MM.1S (cell line): ENCODE data around the gene PSPC1.
"Not testable (repeated sequence)": the region's sequence is repeated elsewhere in the genome, so short reads cannot be mapped to it uniquely, and the experiment has no call there.

Experiments used
- DNase-seq: peaks from one replicate; pipeline ENCODE4 v3.0.0-alpha.2; 2015
- H2AFZ ChIP-seq: fragments of 300-600 bp; sonication (generic); 2 replicates; pipeline ENCODE4 v1.6.0; 2016; ENCODE audit warnings: antibody characterized with exemption, low read length
- H3F3A ChIP-seq: fragments of 300-600 bp; sonication (generic); 2 replicates; pipeline ENCODE4 v1.6.1; 2016; ENCODE audit warnings: mild to moderate bottlenecking, antibody characterized with exemption, low read length, moderate library complexity, mixed read lengths; ENCODE audit not compliant: insufficient read depth
- H3K27ac ChIP-seq: fragments of 300-600 bp; sonication (generic); 2 replicates; pipeline ENCODE4 v1.5.1; 2016; ENCODE audit warnings: mild to moderate bottlenecking, low read length
- H3K27me3 ChIP-seq: fragments of 300-600 bp; sonication (generic); replicated peaks from 2 replicates; pipeline ENCODE4 v1.6.0; 2016; ENCODE audit warnings: low read length; ENCODE audit not compliant: insufficient read depth
- H3K36me3 ChIP-seq: fragments of 300-600 bp; sonication (generic); replicated peaks from 2 replicates; pipeline ENCODE4 v1.6.1; 2016; ENCODE audit warnings: mild to moderate bottlenecking, low read length, mixed read lengths; ENCODE audit not compliant: insufficient read depth
- H3K4me1 ChIP-seq: fragments of 300-600 bp; sonication (generic); 2 replicates; pipeline ENCODE4 v1.6.1; 2016; ENCODE audit warnings: low read length, mixed read lengths
- H3K4me2 ChIP-seq: fragments of 300-600 bp; sonication (generic); 2 replicates; pipeline ENCODE4 v1.6.0; 2016; ENCODE audit warnings: low read depth, low read length
- H3K4me3 ChIP-seq: fragments of 300-600 bp; sonication (generic); 2 replicates; pipeline ENCODE4 v1.5.1; 2016; ENCODE audit warnings: low read length, mixed read lengths
- H3K79me2 ChIP-seq: fragments of 300-600 bp; sonication (generic); 2 replicates; pipeline ENCODE4 v1.6.1; 2016; ENCODE audit warnings: mixed run types, low read length, mixed read lengths
- H3K9ac ChIP-seq: fragments of 300-600 bp; sonication (generic); 2 replicates; pipeline ENCODE4 v1.6.1; 2016; ENCODE audit warnings: low read length, mixed read lengths
- H3K9me2 ChIP-seq: fragments of 300-600 bp; sonication (generic); replicated peaks from 2 replicates; pipeline ENCODE4 v1.6.1; 2016; ENCODE audit warnings: mild to moderate bottlenecking, low read length, mixed read lengths; ENCODE audit not compliant: insufficient read depth
- H3K9me3 ChIP-seq: fragments of 300-600 bp; sonication (generic); replicated peaks from 2 replicates; pipeline ENCODE4 v1.6.1; 2016; ENCODE audit warnings: mild to moderate bottlenecking, low read length, mixed read lengths; ENCODE audit not compliant: insufficient read depth
- H4K20me1 ChIP-seq: fragments of 300-600 bp; sonication (generic); 2 replicates; pipeline ENCODE4 v1.6.1; 2016; ENCODE audit warnings: mild to moderate bottlenecking, low read length, moderate library complexity, mixed read lengths; ENCODE audit not compliant: insufficient read depth
- EZH2 ChIP-seq: fragments of 300-600 bp; sonication (generic); optimal IDR thresholded peaks from 2 replicates; pipeline ENCODE3; 2017; ENCODE audit warnings: low read depth, mild to moderate bottlenecking, antibody characterized with exemption, low read length, mixed read lengths
- EZH2phosphoT487 ChIP-seq: fragments of 300-600 bp; sonication (generic); IDR thresholded peaks from 2 replicates; pipeline ENCODE4 v1.6.1; 2018; ENCODE audit warnings: antibody characterized with exemption, low read length
- TF ChIP-seq, protein P1 (sequence below): fragments of 300-600 bp; sonication (generic); IDR thresholded peaks from 2 replicates; pipeline ENCODE4 v1.5.1; 2016; ENCODE audit warnings: antibody characterized with exemption, low read length, mixed read lengths

The PSPC1 gene

GRCh38 chr13:19817510-19818158 is 34.9 kb upstream of the PSPC1 start:
- Histone ChIP-seq H3F3A (no peaks in the 10 kb centered on the region), H3K4me3 (no peak overlapping the region), H4K20me1 (no peaks in the 10 kb centered on the region), H2AFZ (no peak overlapping the region), H3K9me3 (no peaks in the 10 kb centered on the region), H3K36me3 (no peaks in the 10 kb centered on the region), H3K27ac (no peak overlapping the region), H3K4me2 (no peak overlapping the region), H3K9me2 (no peaks in the 10 kb centered on the region), H3K79me2 (no peaks in the 10 kb centered on the region), H3K27me3 (no peaks in the 10 kb centered on the region), H3K9ac (no peak overlapping the region), H3K4me1 (no peaks in the 10 kb centered on the region)
- TF ChIP-seq EZH2phosphoT487 = no peak
- TF ChIP-seq, protein P1, sequence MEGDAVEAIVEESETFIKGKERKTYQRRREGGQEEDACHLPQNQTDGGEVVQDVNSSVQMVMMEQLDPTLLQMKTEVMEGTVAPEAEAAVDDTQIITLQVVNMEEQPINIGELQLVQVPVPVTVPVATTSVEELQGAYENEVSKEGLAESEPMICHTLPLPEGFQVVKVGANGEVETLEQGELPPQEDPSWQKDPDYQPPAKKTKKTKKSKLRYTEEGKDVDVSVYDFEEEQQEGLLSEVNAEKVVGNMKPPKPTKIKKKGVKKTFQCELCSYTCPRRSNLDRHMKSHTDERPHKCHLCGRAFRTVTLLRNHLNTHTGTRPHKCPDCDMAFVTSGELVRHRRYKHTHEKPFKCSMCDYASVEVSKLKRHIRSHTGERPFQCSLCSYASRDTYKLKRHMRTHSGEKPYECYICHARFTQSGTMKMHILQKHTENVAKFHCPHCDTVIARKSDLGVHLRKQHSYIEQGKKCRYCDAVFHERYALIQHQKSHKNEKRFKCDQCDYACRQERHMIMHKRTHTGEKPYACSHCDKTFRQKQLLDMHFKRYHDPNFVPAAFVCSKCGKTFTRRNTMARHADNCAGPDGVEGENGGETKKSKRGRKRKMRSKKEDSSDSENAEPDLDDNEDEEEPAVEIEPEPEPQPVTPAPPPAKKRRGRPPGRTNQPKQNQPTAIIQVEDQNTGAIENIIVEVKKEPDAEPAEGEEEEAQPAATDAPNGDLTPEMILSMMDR = no peak
- no peak for TF ChIP-seq EZH2
- no peak for DNase-seq

GRCh38 chr13:19817106-19817505 is 34.4 kb upstream of the PSPC1 start:
- TF ChIP-seq EZH2 (no peak), EZH2phosphoT487 (no peak)
- TF ChIP-seq, protein P1 = no peak
- H3K9ac ChIP-seq = no peak overlapping the region
- H3K27ac ChIP-seq = no peak overlapping the region
- no peak overlapping the region for H2AFZ ChIP-seq
- no peaks in the 10 kb centered on the region for H3K79me2 ChIP-seq
- no peaks in the 10 kb centered on the region for H3K4me1 ChIP-seq
- H3F3A ChIP-seq = no peaks in the 10 kb centered on the region
- no peaks in the 10 kb centered on the region for H3K9me3 ChIP-seq
- DNase-seq = no peak
- no peaks in the 10 kb centered on the region for H3K36me3 ChIP-seq
- no peak overlapping the region for H3K4me2 ChIP-seq
- H4K20me1 ChIP-seq = no peaks in the 10 kb centered on the region
- H3K27me3 ChIP-seq = no peaks in the 10 kb centered on the region
- H3K4me3 ChIP-seq = no peak overlapping the region
- no peaks in the 10 kb centered on the region for H3K9me2 ChIP-seq

DNA sequence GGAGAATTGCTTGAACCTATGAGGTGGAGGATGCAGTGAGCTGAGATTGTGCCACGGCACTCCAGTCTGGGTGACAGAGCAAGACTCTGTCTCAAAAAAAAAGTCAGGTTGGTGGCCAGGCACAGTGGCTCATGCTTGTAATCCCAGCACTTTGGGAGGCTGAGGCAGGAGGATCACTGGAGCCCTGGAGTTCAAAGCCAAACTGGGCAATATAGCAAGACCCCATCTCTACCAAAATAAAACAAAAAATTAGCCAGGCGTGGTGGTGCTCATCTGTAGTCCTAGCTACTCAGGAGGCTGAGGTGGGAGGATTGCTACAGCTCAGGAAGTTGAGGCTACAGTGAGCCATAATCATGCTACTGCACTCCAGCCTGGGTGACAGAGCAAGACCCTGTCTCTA is 33.1 kb upstream of the PSPC1 start:
- H2AFZ ChIP-seq, H3K27ac ChIP-seq, DNase-seq, H3K4me3 ChIP-seq, H3K4me1 ChIP-seq, H3K9me3 ChIP-seq, H3F3A ChIP-seq, H4K20me1 ChIP-seq, H3K27me3 ChIP-seq, H3K9me2 ChIP-seq, H3K9ac ChIP-seq, H3K36me3 ChIP-seq, H3K79me2 ChIP-seq, H3K4me2 ChIP-seq: not testable (repeated sequence)

DNA sequence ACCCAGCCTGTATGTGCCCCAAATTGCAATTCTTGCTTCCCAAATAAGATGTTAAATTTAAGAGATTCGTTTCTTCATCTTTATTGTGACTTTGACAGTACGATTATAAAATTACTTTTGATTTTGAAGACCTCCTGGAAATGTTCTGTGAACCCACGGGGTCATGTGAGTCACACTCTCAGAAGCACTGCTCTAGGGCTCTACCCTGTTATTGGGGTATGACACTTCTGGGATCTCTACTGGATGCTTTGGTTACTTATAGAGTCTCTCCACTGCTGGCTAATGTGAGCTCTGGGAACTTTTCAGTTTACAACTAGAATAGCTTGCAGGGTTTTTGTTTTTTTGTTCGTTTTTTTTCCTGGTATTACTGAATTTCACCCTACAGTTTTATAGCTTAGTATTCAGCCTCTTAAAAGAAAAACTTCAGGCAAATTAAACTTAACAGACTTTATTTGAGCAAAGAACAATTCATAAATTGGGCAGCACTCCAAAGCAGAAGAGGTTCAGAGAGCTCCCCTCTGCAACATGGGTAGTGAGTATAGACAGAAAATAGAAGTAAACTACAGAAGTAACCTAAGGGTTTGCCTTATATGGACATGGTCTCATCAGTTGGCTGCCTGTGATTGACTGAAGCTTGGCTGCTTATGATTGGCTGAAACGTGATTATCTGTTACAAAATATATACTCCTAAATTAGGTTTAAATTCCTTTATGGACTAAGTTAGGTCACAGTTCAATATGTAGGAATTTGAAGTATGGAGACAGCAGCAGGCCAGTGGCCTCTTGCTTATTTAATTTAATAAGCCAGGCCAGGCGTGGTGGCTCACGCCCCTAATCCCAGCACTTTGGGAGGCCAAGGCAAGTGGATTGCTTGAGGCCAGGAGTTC is 28.5 kb upstream of the PSPC1 start:
- H3K27me3 ChIP-seq = no peaks in the 10 kb centered on the region
- H3K4me2 ChIP-seq = no peak overlapping the region
- H4K20me1 ChIP-seq = no peaks in the 10 kb centered on the region
- no peak overlapping the region for H2AFZ ChIP-seq
- H3K9me2 ChIP-seq = no peaks in the 10 kb centered on the region
- H3K9ac ChIP-seq = no peak overlapping the region
- H3K79me2 ChIP-seq = no peaks in the 10 kb centered on the region
- H3K9me3 ChIP-seq = no peaks in the 10 kb centered on the region
- no peak overlapping the region for H3K4me3 ChIP-seq
- DNase-seq = no peak
- no peaks in the 10 kb centered on the region for H3F3A ChIP-seq
- TF ChIP-seq EZH2phosphoT487 (no peak), EZH2 (no peak)
- TF ChIP-seq, protein P1 = no peak
- H3K4me1 ChIP-seq = no peaks in the 10 kb centered on the region
- H3K36me3 ChIP-seq = no peaks in the 10 kb centered on the region
- H3K27ac ChIP-seq = no peak overlapping the region
